Upper lobe of left lung (tissue), 6 donors: ENCODE results near the gene FEZF2. TPM values are rescaled to one million over a fixed set of nuclear protein-coding genes. Genes with fewer than 3 reads are reported as not detected.

ENCODE experiments used
- ATAC-seq, 2 donors: fragments of 200-7000 bp; cut with Tn5 transposase; one replicate each; pipeline ENCODE4 v1.9.1; 2022; ENCODE audit warnings: mild to moderate bottlenecking in 2 of 2, moderate library complexity in 2 of 2; ENCODE audit not compliant: low FRiP score in 2 of 2
- DNase-seq, 2 donors: peaks; one replicate each; pipeline ENCODE4 v3.0.0-alpha.2; 2019 to 2020
- H3K27ac ChIP-seq, 4 donors: fragments of 200-600 bp; sonication (generic); one replicate each; pipeline ENCODE4 v1.5.1; 2016 to 2019
- H3K27me3 ChIP-seq, 4 donors: fragments of 200-600 bp; sonication (generic); one replicate each; pipeline ENCODE4 v1.5.1; 2017 to 2019
- H3K36me3 ChIP-seq, 4 donors: fragments of 200-600 bp; sonication (generic); one replicate each; pipeline ENCODE4 v1.5.1; 2016 to 2019
- H3K4me1 ChIP-seq, 4 donors: fragments of 200-600 bp; sonication (generic); one replicate each; pipeline ENCODE4 v1.5.1; 2018 to 2019
- H3K4me3 ChIP-seq, 4 donors: fragments of 200-600 bp; sonication (generic); one replicate each; pipeline ENCODE4 v1.5.1; 2017 to 2019; ENCODE audit warnings: mild to moderate bottlenecking in 2 of 4, moderate library complexity in 1 of 4
- H3K9me3 ChIP-seq, 4 donors: fragments of 200-600 bp; sonication (generic); one replicate each; pipeline ENCODE4 v1.5.1; 2018 to 2019
- CTCF ChIP-seq, 6 experiments: fragments of 450-650 bp in 4 of 6; fragments of 200-600 bp in 2 of 6; sonication (generic) in 2 of 6; IDR thresholded peaks; one replicate each; pipeline ENCODE4 v1.5.1; 2016 to 2019; ENCODE audit warnings: antibody characterized with exemption in 6 of 6
- EP300 ChIP-seq, 4 donors: sonication (generic); formaldehyde crosslinking; IDR thresholded peaks; one replicate each; pipeline ENCODE4 v1.5.1; 2017; ENCODE audit warnings: antibody characterized with exemption in 4 of 4, control low read depth in 2 of 4
- POLR2A ChIP-seq, 4 donors: fragments of 450-650 bp; IDR thresholded peaks; one replicate each; pipeline ENCODE4 v1.5.1; 2016 to 2017; ENCODE audit warnings: antibody characterized with exemption in 4 of 4, mild to moderate bottlenecking in 2 of 4
- POLR2AphosphoS5 ChIP-seq, 2 donors: sonication (generic); formaldehyde crosslinking; IDR thresholded peaks; one replicate each; pipeline ENCODE4 v1.5.1; 2017; ENCODE audit warnings: antibody characterized with exemption in 2 of 2
- WGBS, 2 donors: methylation state at CpG; one replicate each; pipeline ENCODE4 v1.1.5; 2017 to 2018; 5-methylcytosine and 5-hydroxymethylcytosine counted together
- total RNA-seq, 6 donors: library from RNA; depleted of rRNA in 4 of 6; stranded (reverse); fragments of >200 nt in 4 of 6; gene quantifications; one replicate each; pipeline versions ENCODE4 v1.1.0 to v1.2.1, GENCODE V29; 2016 to 2021
- donor health status: DM: no; HTN: no; CAD: no; lungs with moderate emphysema.
- donor health status: DM: no; HTN: yes; CAD: no; lungs with severe emphysema.

FEZF2 gene
- total RNA-seq, 6 donors from 2014 or later, result not detected

- no peaks in the 10 kb centered on the region for H3K4me1 ChIP-seq
- no peak for DNase-seq
- no peaks in the 10 kb centered on the region for H3K27me3 ChIP-seq
- ATAC-seq, result no peak
- TF ChIP-seq EP300 (IDR thresholded peaks at IDR 0.05), result no peak
- TF ChIP-seq POLR2A (IDR thresholded peaks at IDR 0.05), result no peak
- TF ChIP-seq CTCF (IDR thresholded peaks at IDR 0.05), result no peak
- TF ChIP-seq POLR2AphosphoS5 (IDR thresholded peaks at IDR 0.05), result no peak
- no peaks in the 10 kb centered on the region for H3K36me3 ChIP-seq
- H3K9me3 ChIP-seq, result no peaks in the 10 kb centered on the region
- WGBS, 2 donors, result 68 to 84% methylated on average over 2 of the region's 2 CpGs
- H3K4me3 ChIP-seq, result no peak overlapping the region
- H3K27ac ChIP-seq, result no peak overlapping the region
These were observed 40.3 kb upstream of the FEZF2 start for GRCh38 chr3:62413687-62414086.

GRCh38 chr3:62406945-62407344, 33.6 kb upstream of the FEZF2 start:
- Histone ChIP-seq H3K27ac (no peak overlapping the region), H3K9me3 (no peaks in the 10 kb centered on the region), H3K4me3 (no peak overlapping the region), H3K4me1 (no peaks in the 10 kb centered on the region), H3K27me3 (no peaks in the 10 kb centered on the region), H3K36me3 (no peaks in the 10 kb centered on the region)
- TF ChIP-seq CTCF (IDR thresholded peaks at IDR 0.05) (no peak), EP300 (IDR thresholded peaks at IDR 0.05) (no peak), POLR2AphosphoS5 (IDR thresholded peaks at IDR 0.05) (no peak)
- DNase-seq (no peak), ATAC-seq (no peak)
- WGBS, 2 donors, result 70 to 75% methylated on average over 2 of the region's 2 CpGs

- Histone ChIP-seq H3K36me3 (no peaks in the 10 kb centered on the region), H3K27ac (no peak overlapping the region), H3K27me3 (no peaks in the 10 kb centered on the region), H3K9me3 (no peaks in the 10 kb centered on the region), H3K4me3 (no peak overlapping the region), H3K4me1 (no peaks in the 10 kb centered on the region)
- ATAC-seq (no peak), DNase-seq (no peak)
- TF ChIP-seq POLR2A (IDR thresholded peaks at IDR 0.05), result no peak
- no peak for TF ChIP-seq POLR2AphosphoS5 (IDR thresholded peaks at IDR 0.05)
- no peak for TF ChIP-seq CTCF (IDR thresholded peaks at IDR 0.05)
- TF ChIP-seq EP300 (IDR thresholded peaks at IDR 0.05), result no peak
- 89 to 90% methylated on average over 6 of the region's 6 CpGs for WGBS, 2 donors
These were observed 32.2 kb upstream of the FEZF2 start for GRCh38 chr3:62405566-62405965.

GRCh38 chr3:62405135-62405534, 31.8 kb upstream of the FEZF2 start:
- no peaks in the 10 kb centered on the region for H3K4me1 ChIP-seq
- H3K27me3 ChIP-seq, result no peaks in the 10 kb centered on the region
- DNase-seq, result no peak
- no peak overlapping the region for H3K27ac ChIP-seq
- no peaks in the 10 kb centered on the region for H3K36me3 ChIP-seq
- TF ChIP-seq EP300 (IDR thresholded peaks at IDR 0.05) (no peak), CTCF (IDR thresholded peaks at IDR 0.05) (no peak), POLR2A (IDR thresholded peaks at IDR 0.05) (no peak), POLR2AphosphoS5 (IDR thresholded peaks at IDR 0.05) (no peak)
- ATAC-seq, result no peak
- H3K9me3 ChIP-seq, result no peaks in the 10 kb centered on the region
- H3K4me3 ChIP-seq, result no peak overlapping the region
- 82 to 94% methylated on average over 6 of the region's 6 CpGs for WGBS, 2 donors

GRCh38 chr3:62404321-62404720, 31.0 kb upstream of the FEZF2 start:
- no peaks in the 10 kb centered on the region for H3K4me1 ChIP-seq
- no peak for TF ChIP-seq POLR2AphosphoS5 (IDR thresholded peaks at IDR 0.05)
- TF ChIP-seq EP300 (IDR thresholded peaks at IDR 0.05), result no peak
- no peak for TF ChIP-seq POLR2A (IDR thresholded peaks at IDR 0.05)
- no peak for TF ChIP-seq CTCF (IDR thresholded peaks at IDR 0.05)
- H3K27me3 ChIP-seq, result no peaks in the 10 kb centered on the region
- H3K4me3 ChIP-seq, result no peak overlapping the region
- no peaks in the 10 kb centered on the region for H3K36me3 ChIP-seq
- no peak for ATAC-seq
- 78 to 86% methylated on average over 8 of the region's 8 CpGs for WGBS, 2 donors
- no peak for DNase-seq
- no peak overlapping the region for H3K27ac ChIP-seq
- H3K9me3 ChIP-seq, result no peaks in the 10 kb centered on the region
